NB4 (cell line): ENCODE results near the gene ZIC4.

ENCODE experiments used
- CTCF ChIP-seq: IDR thresholded peaks from one replicate; pipeline ENCODE4 v1.5.1; 2012; ENCODE audit warnings: low read depth, low read length
- POLR2A ChIP-seq: IDR thresholded peaks from 2 replicates; pipeline ENCODE4 v1.6.1; 2011; ENCODE audit warnings: mild to moderate bottlenecking; ENCODE audit not compliant: insufficient read length; ENCODE audit errors: extremely low read depth

DNA sequence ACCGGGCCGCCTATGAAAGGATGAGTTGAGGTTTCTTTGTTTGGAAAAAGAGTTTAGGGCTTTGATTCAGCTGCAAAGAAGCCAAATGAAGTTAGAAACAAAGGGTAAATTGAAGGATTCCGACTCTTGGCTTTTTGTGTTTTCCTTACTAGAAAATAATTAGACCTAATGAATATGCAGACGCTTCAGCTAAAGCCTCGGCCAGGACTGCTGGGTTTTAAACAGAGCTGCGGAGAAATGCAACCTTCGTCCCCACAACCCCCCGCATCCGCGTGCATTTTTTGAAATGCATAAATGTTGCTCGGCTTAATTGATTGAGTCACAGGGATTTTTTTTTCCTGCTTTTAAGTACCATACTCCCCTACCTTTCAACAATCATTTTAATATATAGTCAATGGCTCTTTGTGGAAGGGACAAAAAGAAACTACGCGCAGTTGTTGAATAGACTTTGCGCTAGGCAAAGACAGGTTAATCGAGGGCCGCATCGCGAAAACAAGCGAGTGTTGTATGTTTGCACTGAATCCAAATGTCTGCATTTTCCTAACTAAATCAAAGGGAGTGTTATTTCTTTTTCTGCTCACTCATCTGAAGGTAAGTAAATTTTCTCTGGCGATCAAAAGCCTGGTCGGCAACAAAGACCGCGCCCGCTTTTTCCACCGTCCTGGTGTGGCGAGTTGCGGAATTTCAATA lies 1.3 kb upstream of the ZIC4 start:
- TF ChIP-seq CTCF (no peak), POLR2A (no peak)
